Stimulated activated CD8-positive, alpha-beta memory T cell treated with anti-CD3 and anti-CD28 coated beads, Interleukin-15, amount 100 ng/mL, for 1 hour (primary cell): Measurements from ENCODE around the gene HOXA7.

ENCODE experiments used
- DNase-seq: peaks from one replicate; pipeline ENCODE4 v3.0.0-alpha.2; 2020; ENCODE audit warnings: low read depth

HOXA7 gene

DNA sequence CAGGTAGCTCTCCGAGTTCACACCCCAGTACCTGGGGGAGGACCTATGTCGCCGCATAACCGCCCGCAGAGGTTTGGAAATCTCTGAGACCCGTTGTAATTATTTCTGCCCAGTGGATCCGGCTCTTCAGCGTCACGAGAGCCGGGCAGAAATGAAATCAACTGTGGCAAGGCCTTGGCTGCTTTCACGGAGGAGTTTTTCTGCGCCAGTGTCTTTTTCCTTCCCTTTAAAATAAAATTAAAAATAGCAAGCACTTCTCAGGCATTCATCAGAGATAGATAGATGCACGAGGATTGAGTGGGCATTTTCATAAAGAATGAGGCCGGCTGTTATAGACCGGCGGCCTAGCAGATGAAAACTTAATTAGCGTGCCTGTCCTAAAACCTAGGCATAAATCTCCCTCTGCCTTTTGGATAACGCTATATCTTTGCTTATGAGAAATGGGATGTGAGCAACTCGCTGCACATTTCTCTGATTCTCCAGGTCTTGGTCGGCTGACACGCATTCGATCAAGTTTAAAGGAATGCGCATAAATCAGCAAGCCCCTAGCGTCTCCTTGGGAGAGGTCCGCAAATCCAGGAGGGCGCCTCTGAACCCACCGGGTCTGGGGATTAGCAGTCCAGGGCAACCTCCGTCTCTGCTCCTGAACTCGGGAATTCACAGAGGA lies 37.0 kb upstream of the HOXA7 start:
- DNase-seq, result no peak

DNA sequence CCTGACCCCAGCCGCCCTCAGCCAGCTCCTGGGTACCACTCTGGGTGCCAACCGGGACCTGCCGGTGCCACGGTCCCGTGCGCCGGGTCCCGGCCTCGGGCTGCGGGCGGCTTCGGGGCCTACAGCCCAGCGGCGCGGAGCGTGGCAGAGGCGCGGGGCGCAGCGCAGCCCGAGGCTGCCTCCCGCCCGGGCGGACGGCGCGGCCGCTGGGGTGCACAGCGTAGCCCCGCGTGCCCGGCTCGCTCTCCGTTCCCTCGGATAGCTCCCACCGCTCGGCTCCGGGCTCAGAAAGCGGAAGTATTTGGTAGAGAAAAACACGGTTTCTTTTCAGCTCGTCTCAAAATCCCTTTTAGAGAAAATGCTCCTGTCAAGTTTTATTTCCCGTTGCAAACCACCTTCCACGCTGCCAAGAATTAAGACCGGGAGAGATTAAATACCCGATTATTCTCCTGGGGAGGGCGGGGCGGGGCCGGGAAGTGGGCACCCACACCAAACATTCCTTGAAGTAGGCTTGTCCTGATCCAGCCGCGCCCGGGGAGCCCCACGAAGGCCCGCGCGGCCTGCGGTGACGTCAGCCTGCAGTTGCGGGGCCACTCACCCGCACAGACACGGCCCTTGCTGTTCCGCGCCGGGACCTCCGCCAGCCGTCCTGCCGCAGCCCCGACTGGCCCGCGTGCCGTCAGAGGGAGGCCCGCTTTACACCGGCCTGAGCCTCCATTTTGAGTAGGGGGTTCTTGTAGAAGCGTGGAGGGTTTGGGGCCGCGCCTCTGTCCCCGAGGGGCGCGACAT lies 36.3 kb upstream of the HOXA7 start:
- DNase-seq, result no peak

DNA sequence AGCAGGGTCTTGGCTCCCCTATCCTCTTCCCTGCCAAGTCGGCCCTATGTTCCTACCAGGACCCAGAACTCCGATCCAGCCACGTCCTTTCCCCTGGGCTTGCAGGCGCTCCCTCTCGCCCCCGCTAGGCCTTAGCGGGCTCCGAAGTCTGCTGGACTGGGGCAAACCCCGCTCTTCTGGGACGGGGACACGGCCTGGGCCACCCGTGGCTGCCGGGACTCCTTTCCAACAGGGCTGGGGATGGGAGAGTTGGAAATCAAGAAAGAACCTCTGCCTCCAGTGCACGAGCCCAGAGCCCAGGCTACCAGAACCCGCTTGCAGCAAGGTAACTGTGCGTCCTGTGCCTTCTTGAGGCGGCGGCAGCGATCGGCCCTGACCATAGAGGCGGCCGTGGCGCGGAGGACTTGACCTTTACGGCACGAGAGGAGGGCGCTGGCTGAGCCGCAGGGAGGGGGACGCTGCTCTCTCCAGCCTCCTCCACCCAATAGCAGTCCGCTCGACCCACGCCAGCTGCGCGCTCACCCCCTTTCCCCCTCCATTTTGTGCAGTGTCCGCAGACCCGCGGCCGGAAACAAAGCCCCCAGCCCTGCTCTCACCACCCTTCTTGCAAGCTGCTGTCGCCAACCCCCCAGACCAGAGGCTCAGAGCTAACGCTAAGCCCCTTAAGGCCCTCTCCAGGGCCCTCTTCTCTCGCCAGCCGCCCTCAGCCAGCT lies 35.5 kb upstream of the HOXA7 start:
- DNase-seq, result no peak

DNA sequence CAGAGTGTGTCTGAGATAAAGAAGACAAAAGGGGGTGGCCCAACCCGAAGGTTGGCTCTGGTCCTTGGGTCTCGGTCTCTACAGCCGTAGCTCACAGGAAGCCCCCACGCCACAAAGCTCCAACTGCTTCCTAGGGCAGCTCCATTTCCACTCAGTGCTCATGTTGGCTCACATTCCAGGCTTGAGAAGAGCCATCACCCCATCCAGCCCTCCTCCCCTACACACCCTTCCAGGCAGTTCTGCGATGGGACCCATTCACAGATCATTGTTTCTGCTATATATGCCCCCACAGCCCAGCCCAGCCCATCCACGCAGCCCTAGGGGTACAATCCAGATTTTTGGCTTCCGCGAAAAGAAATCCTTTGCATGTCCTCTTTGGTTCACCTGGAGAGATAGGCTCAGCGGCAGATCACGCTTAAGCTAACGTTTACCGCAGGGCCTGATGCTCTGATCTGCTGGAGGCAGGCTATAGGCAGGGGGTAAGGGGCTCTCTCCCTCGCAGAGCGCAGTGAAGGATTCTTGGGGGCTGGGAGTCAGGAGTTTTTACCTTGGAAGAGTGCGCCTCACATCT lies 34.8 kb upstream of the HOXA7 start:
- no peak for DNase-seq

DNA sequence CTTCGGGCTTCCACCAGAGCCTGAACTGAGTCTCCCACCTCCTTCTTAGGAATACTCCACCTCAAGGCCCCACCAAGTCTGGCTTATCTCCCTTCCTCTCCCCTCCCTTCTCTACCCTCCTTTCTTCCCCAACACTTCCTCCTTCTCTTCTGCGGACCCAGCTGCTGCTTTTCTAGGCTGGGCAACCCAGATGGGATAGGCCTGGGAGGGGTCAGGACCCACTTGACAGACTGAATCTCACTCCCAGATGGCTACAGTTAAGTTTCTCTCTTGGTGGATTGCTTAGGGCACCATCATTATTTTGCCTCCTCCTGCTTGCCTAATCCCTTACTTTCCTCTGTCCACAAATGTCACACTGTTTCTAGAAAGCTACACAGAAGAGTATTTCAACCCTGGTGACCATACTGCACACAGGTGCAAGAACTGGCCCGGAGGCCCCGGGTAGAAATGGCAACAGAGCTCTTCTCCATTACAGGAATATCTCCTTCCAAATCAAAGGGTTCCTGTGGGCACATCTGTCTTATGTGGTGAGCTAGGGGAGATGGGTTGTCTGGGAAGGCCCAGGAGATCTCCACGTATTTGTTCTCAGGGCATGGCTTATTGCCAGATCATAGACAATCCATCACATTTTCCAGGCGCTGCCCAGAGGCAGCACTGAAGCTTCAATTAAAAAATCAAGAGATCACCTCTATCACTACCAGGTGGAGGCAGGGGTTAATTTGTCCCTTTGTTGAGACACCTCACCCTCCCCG lies 33.7 kb upstream of the HOXA7 start:
- no peak for DNase-seq

DNA sequence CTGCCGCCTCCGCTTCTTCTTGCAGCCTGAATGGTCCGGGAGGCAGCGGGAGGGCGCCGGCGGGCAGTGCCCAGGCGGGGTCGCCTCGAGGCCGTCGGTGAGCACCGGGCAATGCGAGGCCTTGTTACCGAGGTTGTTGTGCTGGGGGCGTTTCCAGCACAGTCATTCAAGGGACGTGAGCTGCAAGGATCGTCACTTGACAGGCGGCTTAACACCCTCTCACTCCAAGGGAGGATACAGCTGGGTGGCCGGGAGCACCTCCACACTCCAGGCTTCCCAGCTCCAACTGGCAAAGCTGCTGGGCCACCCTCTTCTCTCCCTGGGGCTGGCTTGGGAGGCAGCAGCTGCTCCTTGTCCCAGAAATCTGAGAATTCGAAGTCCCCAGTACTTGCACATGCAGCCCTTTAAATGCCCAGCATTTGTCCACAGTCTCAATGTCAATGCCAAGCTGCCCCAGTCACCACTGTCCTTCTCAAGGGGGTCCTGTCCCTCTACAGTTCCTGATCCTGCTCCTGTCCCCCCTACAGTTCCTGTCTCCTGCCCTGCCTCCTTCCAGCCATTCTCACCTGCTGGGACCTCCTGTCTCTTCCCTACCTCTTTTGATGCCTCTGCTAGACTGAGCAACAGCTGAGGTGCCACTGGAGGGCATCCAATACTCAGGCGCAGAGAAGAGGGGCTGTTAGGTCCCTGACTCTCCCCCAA lies 33.0 kb upstream of the HOXA7 start:
- DNase-seq, result no peak

DNA sequence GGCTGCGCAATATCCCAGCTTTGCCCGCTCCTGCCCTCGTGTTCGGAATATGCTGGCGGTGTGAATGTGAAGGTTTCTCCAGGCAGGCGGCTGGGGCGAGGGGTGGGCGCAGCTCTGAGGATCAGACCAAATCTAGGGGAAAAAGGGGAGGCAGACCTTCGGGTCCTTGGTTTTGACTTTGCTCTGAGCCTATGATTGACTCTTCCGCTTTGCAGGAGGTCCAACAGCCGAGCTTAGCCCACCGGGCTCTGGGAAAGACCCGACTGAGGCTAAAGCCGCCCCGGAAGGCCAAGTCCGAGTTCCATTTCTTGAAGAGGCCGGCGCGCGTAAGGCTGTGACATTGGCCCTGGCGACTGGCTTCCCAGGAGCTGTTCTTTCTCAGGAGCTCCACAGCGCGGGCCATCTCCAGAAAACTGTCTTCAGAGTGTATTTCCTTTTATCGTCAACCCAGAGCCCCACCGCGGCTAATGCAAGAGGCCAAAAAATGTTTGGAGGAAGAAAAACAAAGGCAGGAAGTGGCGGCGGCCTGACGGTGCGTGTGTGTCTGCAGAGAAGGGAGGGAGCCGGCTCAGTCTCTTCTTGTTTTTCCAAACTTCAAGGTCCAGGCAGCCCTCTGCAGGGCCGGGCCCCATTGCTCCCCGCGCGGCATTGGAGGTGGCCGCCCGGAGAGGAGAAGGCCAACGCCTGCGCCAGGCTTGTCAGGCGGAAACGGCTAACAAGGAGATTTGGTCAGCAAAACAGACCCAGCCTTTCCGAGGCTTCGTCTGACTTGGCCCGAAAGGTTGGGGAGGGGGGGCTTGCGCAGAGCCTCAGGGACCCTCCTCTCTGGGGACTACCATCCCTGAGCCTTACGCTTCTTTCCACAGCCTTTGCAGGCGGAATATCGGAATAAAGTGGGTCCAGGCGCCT lies 32.2 kb upstream of the HOXA7 start:
- no peak for DNase-seq

DNA sequence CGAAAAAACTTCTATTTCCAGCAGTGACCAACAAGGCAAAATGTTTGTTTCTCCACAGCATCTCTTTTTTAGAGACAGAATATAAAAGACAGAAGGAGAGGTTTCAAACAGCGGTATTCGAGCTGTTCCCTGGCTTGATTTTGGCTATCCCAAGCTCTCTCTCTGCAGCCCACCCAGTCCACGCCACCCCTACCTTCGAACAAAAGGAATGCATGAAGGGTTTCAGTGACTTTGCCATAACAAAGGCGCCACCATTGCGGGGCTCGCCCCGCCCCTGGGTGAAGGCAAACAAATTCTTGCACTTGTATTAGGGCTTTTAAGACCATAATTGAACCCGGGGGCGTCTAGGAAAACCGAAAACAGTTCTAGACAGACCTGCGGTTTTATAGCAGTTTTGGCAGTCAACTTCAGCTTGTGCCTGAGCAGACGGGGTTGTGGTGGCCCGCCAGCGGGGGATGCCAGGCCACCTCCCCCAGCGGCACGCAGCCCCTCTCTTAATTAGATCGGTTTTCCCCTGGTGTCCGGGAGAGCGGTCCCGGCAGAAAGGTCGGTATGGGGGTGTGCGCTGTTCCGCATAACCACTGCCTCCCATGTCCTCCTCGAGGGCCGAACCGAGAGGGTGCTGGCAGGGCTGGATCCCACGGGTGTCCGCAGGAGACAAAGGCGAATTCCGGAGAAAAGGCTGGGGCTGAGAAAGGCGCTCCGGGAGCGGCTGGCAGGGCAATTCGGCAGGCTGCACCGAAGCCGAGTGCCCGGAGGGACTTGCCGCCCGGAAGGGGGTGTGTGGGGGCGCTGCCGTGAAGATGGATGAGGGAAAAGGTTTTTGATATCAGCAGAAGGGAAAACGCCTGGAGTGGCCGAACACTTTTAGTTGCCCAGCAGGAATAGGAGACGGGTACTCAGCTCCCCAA lies 31.3 kb upstream of the HOXA7 start:
- no peak for DNase-seq

DNA sequence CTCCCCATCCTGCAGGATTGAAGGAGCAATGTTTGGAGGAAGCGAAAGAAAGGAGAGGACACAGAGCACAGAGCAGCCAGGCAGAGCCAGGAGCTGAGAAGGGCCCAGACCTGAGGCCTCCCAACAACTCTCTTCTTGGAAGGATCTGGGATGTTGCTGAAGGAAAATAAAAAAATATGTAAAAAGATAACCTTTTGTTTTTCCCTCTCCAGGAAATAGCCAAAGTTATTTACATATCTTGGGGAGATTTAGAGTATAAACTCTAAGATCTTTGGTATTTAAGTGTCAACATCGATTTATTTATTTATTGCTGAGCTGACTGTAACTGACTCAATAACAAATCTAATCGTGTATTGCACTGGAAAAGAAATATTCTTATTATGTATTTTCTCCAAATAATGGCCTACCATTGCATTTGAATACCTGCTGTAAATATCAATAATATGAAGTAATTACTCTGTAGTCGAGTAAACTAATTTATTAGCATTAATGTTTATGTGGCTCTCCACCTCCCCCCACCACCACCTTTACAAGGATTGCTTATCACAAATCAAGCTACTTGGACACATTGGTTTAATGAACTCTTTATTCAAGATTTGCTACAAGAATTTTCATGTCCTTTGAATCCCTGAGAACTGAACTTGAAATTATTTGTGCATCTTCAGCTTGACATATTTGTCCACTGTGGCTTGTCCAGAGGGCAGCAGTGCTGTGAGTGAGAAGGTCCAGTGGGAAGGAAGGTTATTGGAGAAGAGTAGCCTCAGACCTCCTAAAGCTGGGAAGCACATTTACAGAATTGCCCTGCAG lies 30.4 kb upstream of the HOXA7 start:
- no peak for DNase-seq

DNA sequence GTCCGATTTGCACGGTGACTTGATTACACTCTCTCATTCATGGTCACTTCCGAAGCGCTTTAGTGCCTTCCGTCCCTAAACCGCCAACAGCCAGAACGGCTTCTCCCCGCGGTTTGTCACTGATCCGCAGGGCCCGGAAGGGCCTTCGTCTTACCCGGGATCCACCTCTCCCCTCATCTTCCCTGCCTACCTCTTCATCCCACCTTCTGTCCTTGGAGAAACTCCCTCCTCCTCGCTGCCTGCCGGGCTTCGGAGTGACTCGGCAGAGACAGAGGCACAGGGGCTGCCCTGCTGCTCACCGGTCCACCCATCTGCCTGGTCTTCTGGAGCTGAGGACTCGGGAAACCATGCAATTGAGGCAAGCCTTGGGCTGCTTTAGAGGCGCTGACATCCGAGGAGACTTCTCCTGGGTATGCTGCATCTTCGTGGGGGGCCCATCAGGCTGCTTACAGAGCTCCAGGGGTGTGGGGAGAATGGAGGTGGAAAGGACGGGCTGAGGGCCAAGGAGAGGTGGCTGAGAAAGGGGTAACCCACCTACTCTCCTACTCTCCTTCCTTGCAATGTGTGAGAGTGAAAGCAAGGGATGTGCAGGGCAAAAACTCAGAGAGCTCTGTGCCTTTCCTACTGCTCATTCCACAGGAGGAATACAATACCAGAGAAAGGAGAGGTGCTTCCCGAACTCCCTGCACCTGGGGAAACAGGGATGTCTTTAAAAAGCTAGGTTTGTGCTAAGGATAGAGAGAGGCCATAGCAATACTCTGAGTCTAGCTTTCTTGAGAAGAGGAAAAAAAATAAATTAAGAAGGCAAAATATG lies 29.6 kb upstream of the HOXA7 start:
- DNase-seq, result no peak

DNA sequence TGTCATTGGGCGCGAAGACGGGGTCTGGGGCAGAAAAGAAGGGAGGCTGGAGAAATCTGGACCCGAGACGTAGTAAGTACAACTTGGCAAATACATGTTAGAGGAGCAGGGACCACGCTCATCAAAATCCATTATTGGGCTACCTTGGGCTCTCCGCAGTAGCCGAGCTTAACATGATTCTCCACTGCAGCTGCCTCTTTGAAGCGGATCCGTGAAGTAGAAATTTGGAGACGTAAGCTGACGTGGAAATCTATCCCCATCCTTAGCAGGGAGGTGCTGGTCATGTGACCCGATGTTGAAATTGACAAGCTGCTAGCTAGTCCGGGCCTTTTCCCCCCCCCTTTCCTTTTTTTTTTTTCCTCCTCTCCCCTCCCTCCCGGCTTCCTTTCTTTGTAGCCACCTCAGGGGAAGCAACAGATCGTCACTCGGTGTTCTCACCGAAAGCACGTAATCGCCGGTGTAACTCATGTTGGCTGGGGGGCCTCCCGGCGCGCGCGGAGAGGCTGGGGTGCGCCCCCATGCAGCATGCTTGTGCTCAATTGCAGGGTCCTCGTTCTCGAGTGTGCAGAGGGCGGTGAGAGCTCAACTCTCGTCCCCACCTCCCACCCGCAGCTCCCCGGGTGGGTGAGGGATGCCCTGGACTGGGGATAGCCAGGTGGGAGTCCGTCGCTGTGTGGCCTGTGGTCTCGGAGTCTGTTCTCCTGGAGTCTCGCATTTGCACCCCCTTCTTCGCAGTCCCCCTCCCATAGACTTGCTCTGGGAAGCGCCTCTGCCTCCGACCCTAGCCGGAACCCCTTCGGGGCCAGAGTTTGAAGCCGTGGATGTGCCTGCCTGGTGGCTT lies 28.8 kb upstream of the HOXA7 start, which contains the start of gene HOXA11:
TSS of gene HOXA11 (minus strand) at position 220 of the 841 bp plus-strand sequence. CDS start at position 132, 88 bp downstream.
- DNase-seq, result no peak

DNA sequence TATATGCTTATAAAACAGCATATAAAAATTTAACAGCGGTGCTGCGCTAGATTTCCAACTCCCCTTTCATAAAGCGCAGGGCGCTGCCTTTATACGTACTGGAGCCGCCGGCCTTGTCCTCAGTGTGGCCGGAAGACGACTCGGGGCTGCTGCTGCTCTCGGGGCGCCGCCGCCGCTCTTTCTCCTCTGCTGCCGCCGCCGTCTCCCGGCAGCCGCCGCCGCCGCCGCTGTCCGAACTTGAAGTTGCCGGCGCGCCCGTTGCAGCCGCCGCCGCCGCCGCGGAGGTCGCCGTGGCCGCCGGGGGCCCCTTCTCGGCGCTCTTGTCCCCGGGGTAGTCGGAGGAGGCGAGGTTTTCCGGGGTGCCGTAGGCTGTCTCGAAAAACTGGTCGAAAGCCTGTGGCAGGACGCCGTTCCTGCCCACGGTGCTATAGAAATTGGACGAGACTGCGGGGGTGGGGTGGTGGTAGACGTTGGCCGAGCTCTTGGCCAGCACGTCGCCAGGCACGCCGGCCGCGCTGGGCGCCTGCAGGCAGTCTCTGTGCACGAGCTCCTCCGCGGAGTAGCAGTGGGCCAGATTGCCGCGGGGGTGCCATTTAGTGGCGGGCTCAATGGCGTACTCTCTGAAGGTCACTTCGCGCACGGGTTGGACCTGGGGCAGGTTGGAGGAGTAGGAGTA lies 28.0 kb upstream of the HOXA7 start:
- no peak for DNase-seq

DNA sequence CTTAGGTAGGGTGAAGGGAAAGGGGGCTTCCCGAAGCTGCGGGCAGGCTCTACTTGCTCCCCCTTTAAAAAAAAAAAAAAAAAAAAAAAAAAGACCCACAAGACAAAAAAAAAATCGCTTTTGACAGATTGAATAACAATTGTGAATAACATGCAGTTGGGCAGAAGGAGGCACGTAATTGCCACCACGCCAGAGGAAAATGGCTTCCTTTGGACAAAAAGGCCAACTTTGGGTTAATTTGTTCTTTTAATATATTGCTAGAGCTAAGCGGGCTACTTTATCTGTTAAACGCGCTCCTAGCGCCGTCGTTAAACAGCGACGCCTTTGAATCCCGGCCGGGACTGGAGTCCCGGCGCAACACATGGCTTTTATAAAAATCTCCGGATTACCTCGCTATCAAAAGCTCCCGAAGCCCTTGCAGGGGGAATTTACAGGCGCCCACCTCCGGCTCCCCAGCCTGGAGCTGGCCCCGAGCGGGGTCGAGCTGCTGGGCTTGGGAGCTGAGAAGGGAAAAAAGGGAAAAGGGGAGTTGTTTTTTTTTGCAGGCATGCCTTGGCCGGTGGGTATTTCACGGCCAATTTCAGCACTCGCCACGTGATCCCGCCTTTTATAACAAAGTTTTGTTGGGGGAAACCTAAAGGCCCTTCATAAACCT lies 27.3 kb upstream of the HOXA7 start:
- no peak for DNase-seq

DNA sequence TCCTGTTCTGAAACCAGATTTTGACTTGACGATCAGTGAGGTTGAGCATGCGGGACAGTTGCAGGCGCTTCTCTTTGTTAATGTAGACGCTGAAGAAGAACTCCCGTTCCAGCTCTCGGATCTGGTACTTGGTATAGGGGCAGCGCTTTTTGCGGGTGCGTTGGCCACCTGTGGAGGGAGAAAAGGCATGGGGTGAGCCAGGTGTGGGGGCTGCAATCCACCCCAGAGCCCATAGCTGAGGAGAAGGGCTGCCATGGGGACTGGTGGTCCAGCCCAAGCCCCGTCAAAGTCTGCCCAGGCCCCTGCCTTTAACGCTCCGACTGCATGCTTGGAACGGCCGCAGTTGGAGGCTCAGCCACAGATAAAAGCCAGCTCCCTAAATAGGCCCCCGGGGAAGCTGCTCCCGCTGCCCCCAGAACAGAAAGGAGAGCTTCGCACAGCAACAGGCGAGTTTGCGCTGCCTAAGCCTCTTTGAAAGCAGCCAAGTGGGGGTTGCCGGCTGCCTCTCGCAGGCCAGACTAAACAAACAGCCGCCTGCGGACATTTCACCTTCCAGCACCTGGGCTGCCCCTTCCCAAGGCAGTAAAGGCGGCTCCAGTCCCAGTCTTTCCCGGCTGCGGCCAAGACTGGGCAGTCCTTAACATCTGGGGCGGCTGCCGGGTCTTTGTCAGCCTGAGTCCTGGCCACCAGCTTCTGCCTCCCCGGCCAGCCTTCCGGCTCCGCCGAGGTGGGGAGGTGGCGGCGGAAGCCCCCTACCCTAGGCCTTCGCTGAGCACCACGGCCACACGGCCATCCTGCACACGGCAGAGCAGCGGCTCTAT lies 26.6 kb upstream of the HOXA7 start:
- no peak for DNase-seq
